H1 (cell line): ENCODE measurements around the gene PTPN2. TPM values are rescaled to one million over a fixed set of nuclear protein-coding genes. Genes with fewer than 3 reads are reported as not detected.

Experiments
- CTCF ChIA-PET: fragments of 300-600 bp; sonication (Branson Sonifier 250); formaldehyde crosslinking; loops from one replicate; lab custom pipeline; 2021; ENCODE audit not compliant: partially characterized antibody; lab: Charles Lee
- POLR2A ChIA-PET: fragments of 300-600 bp; sonication (Branson Sonifier 250); formaldehyde crosslinking; loops from one replicate; lab custom pipeline; 2021; ENCODE audit warnings: inconsistent platforms; ENCODE audit not compliant: partially characterized antibody; lab: Charles Lee
- DNase-seq, 2 experiments: peaks; one replicate each; pipeline versions ENCODE4 v3.0.0 to v3.0.0-alpha.2; 2010 to 2022; ENCODE audit warnings: low spot score in 2 of 2, low read depth in 1 of 2, mixed read lengths in 1 of 2
- FAIRE-seq: peaks from 2 replicates; lab custom pipeline; 2011; peaks lifted over from hg19 to GRCh38; lab: Jason Lieb, UNC
- H2AFZ ChIP-seq: 2 replicates; pipeline ENCODE4 v1.8.1; 2012; ENCODE audit warnings: low read length, inconsistent platforms
- H2AK5ac ChIP-seq: 2 replicates; pipeline ENCODE4 v1.6.1; 2013; ENCODE audit warnings: low read depth, low read length
- H2BK120ac ChIP-seq: replicated peaks from 2 replicates; pipeline ENCODE3; 2013; ENCODE audit warnings: low read depth, low read length, inconsistent platforms
- H2BK12ac ChIP-seq: 2 replicates; pipeline ENCODE4 v1.6.1; 2013; ENCODE audit warnings: low read depth, low read length
- H2BK15ac ChIP-seq: 2 replicates; pipeline ENCODE4 v1.6.1; 2013; ENCODE audit warnings: low read length
- H2BK20ac ChIP-seq: 2 replicates; pipeline ENCODE4 v1.6.1; 2013; ENCODE audit warnings: low read length
- H2BK5ac ChIP-seq: 2 replicates; pipeline ENCODE4 v1.6.1; 2013; ENCODE audit warnings: low read depth, low read length
- H3K14ac ChIP-seq: 2 replicates; pipeline ENCODE4 v1.6.1; 2013; ENCODE audit warnings: inconsistent platforms; ENCODE audit not compliant: insufficient read length
- H3K18ac ChIP-seq: 2 replicates; pipeline ENCODE4 v1.6.1; 2013; ENCODE audit warnings: low read length; ENCODE audit errors: extremely low read depth
- H3K23ac ChIP-seq: 2 replicates; pipeline ENCODE4 v1.6.1; 2013; ENCODE audit warnings: inconsistent platforms; ENCODE audit not compliant: insufficient read length
- H3K23me2 ChIP-seq: 2 replicates; pipeline ENCODE4 v1.6.1; 2013; ENCODE audit warnings: low read depth, low read length
- H3K27ac ChIP-seq: 2 replicates; pipeline ENCODE4 v1.6.1; 2011; ENCODE audit warnings: low read depth, low read length, inconsistent platforms
- H3K27me3 ChIP-seq, 4 experiments: replicated peaks in 1 of 4; 1 replicate in 1 of 4; 2 replicates in 3 of 4; pipeline versions ENCODE4 v1.6.1 to v1.8.1; 2011 to 2013; ENCODE audit warnings: low read length in 3 of 4, mild to moderate bottlenecking in 3 of 4, inconsistent platforms in 2 of 4, mixed read lengths in 2 of 4, moderate library complexity in 1 of 4; ENCODE audit not compliant: control insufficient read depth in 3 of 4, insufficient read depth in 3 of 4; ENCODE audit errors: extremely low read depth in 1 of 4
- H3K36me3 ChIP-seq, 4 experiments: 2 replicates each; pipeline versions ENCODE4 v1.6.1 to v1.8.1; 2011 to 2013; ENCODE audit warnings: mild to moderate bottlenecking in 4 of 4, low read length in 3 of 4, moderate library complexity in 2 of 4, control low read depth in 1 of 4, inconsistent platforms in 1 of 4; ENCODE audit not compliant: insufficient read depth in 4 of 4, control insufficient read depth in 2 of 4
- H3K4ac ChIP-seq: replicated peaks from 2 replicates; pipeline ENCODE3; 2013; ENCODE audit warnings: low read length, low read depth, mixed read lengths, inconsistent platforms; ENCODE audit not compliant: insufficient read length
- H3K4me1 ChIP-seq, 4 experiments: replicated peaks in 1 of 4; 1 replicate in 1 of 4; 2 replicates in 3 of 4; pipeline versions ENCODE4 v1.6.1 to v1.8.1; 2011 to 2013; ENCODE audit warnings: low read length in 3 of 4, inconsistent platforms in 2 of 4, mixed read lengths in 1 of 4; ENCODE audit not compliant: insufficient read depth in 4 of 4, control insufficient read depth in 3 of 4
- H3K4me2 ChIP-seq, 2 experiments: 2 replicates each; pipeline versions ENCODE4 v1.6.1 to v1.8.1; 2011 to 2013; ENCODE audit warnings: low read depth in 2 of 2, low read length in 2 of 2, control low read depth in 1 of 2, inconsistent platforms in 1 of 2, mild to moderate bottlenecking in 1 of 2; ENCODE audit not compliant: insufficient read depth in 1 of 2
- H3K4me3 ChIP-seq, 4 experiments: fragments of 200-600, 300-600 bp in 1 of 4; sonication (generic), shearing (Covaris generic), sonication (Bioruptor Twin) in 1 of 4; 2 replicates each; pipeline versions ENCODE4 v1.5.1 to v1.8.1; 2011 to 2016; ENCODE audit warnings: low read length in 4 of 4, low read depth in 3 of 4, control low read depth in 2 of 4, inconsistent platforms in 2 of 4, mild to moderate bottlenecking in 2 of 4, mixed read lengths in 1 of 4, moderate library complexity in 1 of 4; ENCODE audit not compliant: insufficient read depth in 2 of 4; ENCODE audit errors: extremely low read depth in 1 of 4
- H3K56ac ChIP-seq: replicated peaks from 2 replicates; pipeline ENCODE3; 2013; ENCODE audit warnings: low read depth, mild to moderate bottlenecking, mixed read lengths, low read length, inconsistent platforms; ENCODE audit not compliant: insufficient read length
- H3K79me1 ChIP-seq: 2 replicates; pipeline ENCODE4 v1.6.1; 2013; ENCODE audit warnings: low read depth, low read length, control low read depth
- H3K79me2 ChIP-seq, 2 experiments: 2 replicates each; pipeline versions ENCODE4 v1.6.1 to v1.8.1; 2012 to 2013; ENCODE audit warnings: low read length in 2 of 2, mild to moderate bottlenecking in 2 of 2, inconsistent platforms in 1 of 2; ENCODE audit not compliant: insufficient read depth in 2 of 2, control insufficient read depth in 1 of 2
- H3K9ac ChIP-seq, 4 experiments: replicated peaks in 1 of 4; 1 replicate in 1 of 4; 2 replicates in 3 of 4; pipeline versions ENCODE4 v1.6.1 to v1.8.1; 2011 to 2013; ENCODE audit warnings: low read depth in 3 of 4, low read length in 3 of 4, control low read depth in 2 of 4, mild to moderate bottlenecking in 2 of 4, moderate library complexity in 2 of 4, inconsistent platforms in 1 of 4; ENCODE audit errors: extremely low read depth in 1 of 4
- H3K9me3 ChIP-seq, 2 experiments: 2 replicates each; pipeline versions ENCODE4 v1.6.1 to v1.8.1; 2012 to 2013; ENCODE audit warnings: mild to moderate bottlenecking in 2 of 2, moderate library complexity in 2 of 2, control low read depth in 1 of 2, inconsistent platforms in 1 of 2, low read depth in 1 of 2, low read length in 1 of 2, mixed read lengths in 1 of 2; ENCODE audit not compliant: insufficient read depth in 2 of 2
- H4K20me1 ChIP-seq, 2 experiments: replicated peaks in 1 of 2; 2 replicates each; pipeline versions ENCODE3 to v1.8.1; 2011 to 2013; ENCODE audit warnings: inconsistent platforms in 2 of 2, low read length in 2 of 2, mild to moderate bottlenecking in 1 of 2; ENCODE audit not compliant: insufficient read depth in 2 of 2, control insufficient read depth in 1 of 2
- H4K5ac ChIP-seq: 2 replicates; pipeline ENCODE4 v1.6.1; 2013; ENCODE audit warnings: low read length, low read depth, mixed read lengths, inconsistent platforms; ENCODE audit not compliant: insufficient read length
- H4K8ac ChIP-seq: 2 replicates; pipeline ENCODE4 v1.8.0; 2013; ENCODE audit warnings: mild to moderate bottlenecking, moderate library complexity, low read length, inconsistent platforms; ENCODE audit not compliant: insufficient read depth; ENCODE audit errors: extremely low read depth
- H4K91ac ChIP-seq: replicated peaks from 2 replicates; pipeline ENCODE3; 2013; ENCODE audit warnings: low read length, mixed read lengths, inconsistent platforms; ENCODE audit not compliant: insufficient read length
- ASH2L ChIP-seq: fragments of 200-600, 300-600 bp; sonication (generic); IDR thresholded peaks from one replicate; pipeline ENCODE4 v1.7.1; 2017; ENCODE audit warnings: low read length
- CBX5 ChIP-seq: fragments of 300-800, 300-1000 bp; sonication (generic); IDR thresholded peaks from 2 replicates; pipeline ENCODE4 v1.7.1; 2016; ENCODE audit warnings: antibody characterized with exemption, low read length, low read depth
- CBX8 ChIP-seq: fragments of 300-800, 300-1000 bp; sonication (generic); IDR thresholded peaks from 2 replicates; pipeline ENCODE4 v1.7.1; 2016; ENCODE audit warnings: low read depth, low read length, borderline replicate concordance
- KDM1A ChIP-seq: fragments of 200-600, 300-600 bp; sonication (generic); IDR thresholded peaks from 2 replicates; pipeline ENCODE4 v1.7.1; 2016; ENCODE audit warnings: mild to moderate bottlenecking, low read length, borderline replicate concordance
- PHF8 ChIP-seq: fragments of 200-600 bp; sonication (generic); conservative IDR thresholded peaks from 2 replicates; pipeline ENCODE4 v1.7.1; 2012; ENCODE audit warnings: low read depth, mild to moderate bottlenecking, inconsistent platforms, low read length, moderate library complexity
- RFX5 ChIP-seq: IDR thresholded peaks from 2 replicates; pipeline ENCODE4 v1.6.1; 2011; ENCODE audit warnings: low read depth, low read length, improper control_type of control experiment, borderline replicate concordance
- SIN3A ChIP-seq, 2 experiments: IDR thresholded peaks in 1 of 2; conservative IDR thresholded peaks in 1 of 2; 2 replicates each; pipeline ENCODE4 v1.6.1; 2011 to 2012; ENCODE audit warnings: low read length in 2 of 2, improper control_type of control experiment in 1 of 2, low read depth in 1 of 2, mild to moderate bottlenecking in 1 of 2
- SP1 ChIP-seq: IDR thresholded peaks from 2 replicates; pipeline ENCODE4 v1.6.1; 2011; ENCODE audit warnings: low read depth, low read length
- TAF1 ChIP-seq: IDR thresholded peaks from 2 replicates; pipeline ENCODE4 v1.6.1; 2011; ENCODE audit warnings: mild to moderate bottlenecking, low read depth, low read length
- TEAD4 ChIP-seq: IDR thresholded peaks from 2 replicates; pipeline ENCODE4 v1.6.1; 2012; ENCODE audit warnings: low read depth, low read length, inconsistent platforms, mixed read lengths
- WGBS, 2 experiments: shearing (Covaris generic) in 1 of 2; methylation state at CpG; one replicate each; pipeline versions ENCODE4 v1.1.6 to v1.1.7; 2013 to 2015; ENCODE audit warnings: low lambda C conversion rate in 2 of 2, mixed read lengths in 2 of 2, inconsistent platforms in 1 of 2, low coverage in 1 of 2, missing lambda C conversion rate in 1 of 2; ENCODE audit not compliant: insufficient replicate concordance in 2 of 2, insufficient coverage in 1 of 2, insufficient read length in 1 of 2; ENCODE audit errors: extremely low coverage in 1 of 2, missing lambda C conversion rate in 1 of 2; 5-methylcytosine and 5-hydroxymethylcytosine counted together
- polyA plus RNA-seq, 7 experiments: library from polyadenylated mRNA; depleted of rRNA in 3 of 7; stranded (reverse) in 5 of 7; unstranded in 2 of 7; fragments of >200 nt in 5 of 7; fragments of 200-250 nt in 2 of 7; gene quantifications; 1 replicate in 5 of 7; 2 replicates in 1 of 7; 4 replicates in 1 of 7; pipeline versions ENCODE4 v1.2.1 to v1.2.3, GENCODE V29; 2011 to 2013; ENCODE audit warnings: missing spikeins in 2 of 7, mixed read lengths in 2 of 7
- total RNA-seq: library from RNA; stranded (reverse); fragmentation: NEBNext Ultra II Directional; extraction: Animal tissue kit (Norgen Biotek cat#: 25700); gene quantifications from 2 replicates; pipeline ENCODE4 v1.2.1, GENCODE V29; 2021
- TF ChIP-seq, protein P1 (sequence below): IDR thresholded peaks from 2 replicates; pipeline ENCODE4 v1.6.1; 2012; ENCODE audit warnings: inconsistent platforms

The PTPN2 gene
- total and polyA plus RNA-seq, 2 of the 8 experiments (the other 6 are each of a cell fraction or from before 2014, with no cell fraction given) = 16.4 to 54.0 TPM

DNA sequence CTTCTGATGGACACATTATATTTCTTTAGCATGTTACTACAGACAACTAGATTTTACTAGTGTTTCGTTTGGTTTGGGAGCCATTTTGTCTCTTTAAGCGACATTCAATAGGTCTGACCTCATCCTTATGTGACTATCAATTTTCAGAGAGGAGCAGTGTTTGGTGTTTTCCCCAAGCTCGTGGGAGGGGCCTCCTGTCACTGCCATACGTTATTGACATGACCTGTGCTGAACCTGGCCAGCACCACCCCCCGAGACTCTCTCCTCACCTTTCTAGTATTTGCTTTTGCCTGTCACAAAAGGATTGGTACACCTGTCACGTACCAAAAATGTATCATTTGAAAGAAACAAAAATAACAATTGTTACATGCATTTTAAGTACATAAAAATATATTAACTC is 111.9 kb downstream of the PTPN2 start:
- Histone ChIP-seq H4K20me1 (no peaks in the 10 kb centered on the region), H3K79me1 (no peaks in the 10 kb centered on the region), H3K18ac (no peak overlapping the region), H3K9ac (no peak overlapping the region), H2BK5ac (no peak overlapping the region), H3K56ac (no peak overlapping the region), H4K5ac (no peak overlapping the region), H3K4me3 (no peak overlapping the region), H3K14ac (no peak overlapping the region), H2BK120ac (no peak overlapping the region), H3K4me1 (0 out of 7 replicates have a peak, but pooled peaks cover 0 to 2% (median 1%) of the 10 kb centered on the region in 4 experiments), H3K9me3 (no peaks in the 10 kb centered on the region), H3K27ac (no peak overlapping the region), H3K4ac (no peak overlapping the region), H3K23me2 (no peaks in the 10 kb centered on the region), H2AK5ac (no peak overlapping the region), H2BK15ac (no peak overlapping the region), H4K91ac (no peak overlapping the region), H3K4me2 (no peak overlapping the region), H3K36me3 (no peaks in the 10 kb centered on the region), H2BK20ac (no peak overlapping the region), H3K79me2 (no peaks in the 10 kb centered on the region), H4K8ac (no peak overlapping the region), H3K23ac (no peak overlapping the region), H2BK12ac (no peak overlapping the region), H2AFZ (no peak overlapping the region), H3K27me3 (peaks cover 0 to 10% (median 2%) of the 10 kb centered on the region in 4 experiments; a peak in 4 of 7 replicates)
- 85% methylated on average over 6 of the region's 6 CpGs; no CpG with 5 or more reads in 1 of the 2 experiments for WGBS, 2 experiments
- ChIA-PET CTCF (interaction anchor here (1.4 kb wide), 1 partner anchor 162 kb away, joined by 3 read pairs; no protein-coding TSS in a partner anchor), POLR2A (no interaction called here)
- no peak for DNase-seq
- no peak for FAIRE-seq
- TF ChIP-seq TAF1 (no peak), RFX5 (no peak), PHF8 (no peak), TEAD4 (no peak), CBX8 (no peak), CBX5 (no peak), KDM1A (no peak), SP1 (no peak), ASH2L (no peak), SIN3A (conservative IDR thresholded peaks at IDR 0.05 in 1 of 2, IDR thresholded peaks at IDR 0.05 in 1 of 2; ENCODE audit: low read depth in 1 of 2, low read length in 2 of 2) (no peak)
- TF ChIP-seq, protein P1, sequence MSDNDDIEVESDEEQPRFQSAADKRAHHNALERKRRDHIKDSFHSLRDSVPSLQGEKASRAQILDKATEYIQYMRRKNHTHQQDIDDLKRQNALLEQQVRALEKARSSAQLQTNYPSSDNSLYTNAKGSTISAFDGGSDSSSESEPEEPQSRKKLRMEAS = no peak
